Lung (tissue), 12 donors: ENCODE results near the gene PCDHA6. TPM values are rescaled to one million over a fixed set of nuclear protein-coding genes. Genes with fewer than 3 reads are reported as not detected.

ENCODE experiments used
- ATAC-seq: fragments of 200-7000 bp; cut with Tn5 transposase; one replicate; pipeline ENCODE4 v1.9.1; 2020; ENCODE audit warnings: moderate number of reproducible peaks; ENCODE audit not compliant: insufficient read depth, low FRiP score
- DNase-seq, 3 donors: peaks; one replicate each; pipeline ENCODE4 v3.0.0-alpha.2; 2013 to 2017
- H3K27ac ChIP-seq, 2 donors: one replicate each; pipeline ENCODE4 v1.5.1; 2013; ENCODE audit warnings: mild to moderate bottlenecking in 2 of 2, moderate library complexity in 2 of 2, control low read depth in 1 of 2, inconsistent platforms in 1 of 2, low read depth in 1 of 2, low read length in 1 of 2
- H3K27me3 ChIP-seq, 3 donors: one replicate each; pipeline ENCODE4 v1.5.1; 2013; ENCODE audit warnings: low read length in 2 of 3; ENCODE audit not compliant: control insufficient read depth in 3 of 3, insufficient read depth in 3 of 3
- H3K36me3 ChIP-seq, 4 donors: one replicate each; pipeline ENCODE4 v1.5.1; 2013; ENCODE audit warnings: low read length in 4 of 4, mild to moderate bottlenecking in 1 of 4, moderate library complexity in 1 of 4; ENCODE audit not compliant: control insufficient read depth in 4 of 4, insufficient read depth in 4 of 4
- H3K4me1 ChIP-seq, 5 donors: one replicate each; pipeline ENCODE4 v1.5.1; 2013; ENCODE audit warnings: low read length in 5 of 5, mild to moderate bottlenecking in 2 of 5, moderate library complexity in 1 of 5; ENCODE audit not compliant: control insufficient read depth in 5 of 5, insufficient read depth in 5 of 5
- H3K4me3 ChIP-seq: one replicate; pipeline ENCODE4 v1.5.1; 2013; ENCODE audit warnings: mild to moderate bottlenecking, control low read depth, moderate library complexity
- H3K9ac ChIP-seq, 2 donors: one replicate each; pipeline ENCODE4 v1.5.1; 2013; ENCODE audit warnings: low read length in 2 of 2, control low read depth in 1 of 2; ENCODE audit not compliant: insufficient read depth in 1 of 2
- H3K9me3 ChIP-seq, 4 donors: one replicate each; pipeline ENCODE4 v1.5.1; 2013; ENCODE audit warnings: low read length in 3 of 4, mild to moderate bottlenecking in 1 of 4, moderate library complexity in 1 of 4; ENCODE audit not compliant: control insufficient read depth in 4 of 4, insufficient read depth in 3 of 4
- WGBS, 2 donors: extraction: QIAGEN DNeasy Blood & Tissue Kit; methylation state at CpG; one replicate each; pipeline ENCODE4 v1.1.7; 2013; 5-methylcytosine and 5-hydroxymethylcytosine counted together
- polyA plus RNA-seq, 2 donors: library from polyadenylated mRNA; stranded (reverse); fragments of 200-250 nt; gene quantifications; one replicate each; pipeline ENCODE4 v1.2.1, GENCODE V29; 2013
- total RNA-seq, 2 donors: library from RNA; depleted of rRNA in 1 of 2; stranded (reverse); fragments of >200 nt in 1 of 2; gene quantifications; one replicate each; pipeline ENCODE4 v1.2.1, GENCODE V29; 2014 to 2021
- TF ChIP-seq, protein P1 (sequence below): IDR thresholded peaks from 2 replicates; pipeline ENCODE4 v1.5.1; 2012; ENCODE audit warnings: mild to moderate bottlenecking; ENCODE audit errors: control extremely low read depth, extremely low read depth
- donor health status: control.
- donor health status: control.
- donor health status: Bipolar disorder and iron deficiency.
- donor health status: healthy.
- donor health status: DM: yes; HTN: yes; CAD: no.

The PCDHA6 gene
- total and polyA plus RNA-seq, 4 donors: 0.11 to 0.92 (median 0.35) TPM

DNA sequence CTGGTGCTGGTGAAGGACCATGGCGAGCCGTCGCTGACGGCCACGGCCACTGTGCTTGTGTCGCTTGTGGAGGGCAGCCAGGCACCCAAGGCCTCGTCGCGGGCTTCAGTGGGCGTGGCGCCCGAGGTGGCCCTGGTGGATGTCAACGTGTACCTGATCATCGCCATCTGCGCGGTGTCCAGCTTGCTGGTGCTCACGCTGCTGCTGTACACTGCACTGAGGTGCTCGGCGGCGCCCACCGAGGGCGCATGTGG lies 30.2 kb downstream of the PCDHA6 start:
- WGBS, 2 donors: 55% methylated on average over 21 of the region's 22 CpGs; no CpG with 5 or more reads in 1 of the 2 donors
- Histone ChIP-seq H3K4me1 (no peaks in the 10 kb centered on the region), H3K4me3 (no peak overlapping the region), H3K9me3 (peaks cover 0 to 14% (median 4%) of the 10 kb centered on the region in 4 donors), H3K36me3 (no peaks in the 10 kb centered on the region), H3K9ac (no peak overlapping the region), H3K27me3 (peaks cover 0 to under 1% (median 0%) of the 10 kb centered on the region in 3 donors), H3K27ac (no peak overlapping the region)
- no peak for DNase-seq
- TF ChIP-seq, protein P1, sequence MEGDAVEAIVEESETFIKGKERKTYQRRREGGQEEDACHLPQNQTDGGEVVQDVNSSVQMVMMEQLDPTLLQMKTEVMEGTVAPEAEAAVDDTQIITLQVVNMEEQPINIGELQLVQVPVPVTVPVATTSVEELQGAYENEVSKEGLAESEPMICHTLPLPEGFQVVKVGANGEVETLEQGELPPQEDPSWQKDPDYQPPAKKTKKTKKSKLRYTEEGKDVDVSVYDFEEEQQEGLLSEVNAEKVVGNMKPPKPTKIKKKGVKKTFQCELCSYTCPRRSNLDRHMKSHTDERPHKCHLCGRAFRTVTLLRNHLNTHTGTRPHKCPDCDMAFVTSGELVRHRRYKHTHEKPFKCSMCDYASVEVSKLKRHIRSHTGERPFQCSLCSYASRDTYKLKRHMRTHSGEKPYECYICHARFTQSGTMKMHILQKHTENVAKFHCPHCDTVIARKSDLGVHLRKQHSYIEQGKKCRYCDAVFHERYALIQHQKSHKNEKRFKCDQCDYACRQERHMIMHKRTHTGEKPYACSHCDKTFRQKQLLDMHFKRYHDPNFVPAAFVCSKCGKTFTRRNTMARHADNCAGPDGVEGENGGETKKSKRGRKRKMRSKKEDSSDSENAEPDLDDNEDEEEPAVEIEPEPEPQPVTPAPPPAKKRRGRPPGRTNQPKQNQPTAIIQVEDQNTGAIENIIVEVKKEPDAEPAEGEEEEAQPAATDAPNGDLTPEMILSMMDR: no peak
- ATAC-seq: no peak

DNA sequence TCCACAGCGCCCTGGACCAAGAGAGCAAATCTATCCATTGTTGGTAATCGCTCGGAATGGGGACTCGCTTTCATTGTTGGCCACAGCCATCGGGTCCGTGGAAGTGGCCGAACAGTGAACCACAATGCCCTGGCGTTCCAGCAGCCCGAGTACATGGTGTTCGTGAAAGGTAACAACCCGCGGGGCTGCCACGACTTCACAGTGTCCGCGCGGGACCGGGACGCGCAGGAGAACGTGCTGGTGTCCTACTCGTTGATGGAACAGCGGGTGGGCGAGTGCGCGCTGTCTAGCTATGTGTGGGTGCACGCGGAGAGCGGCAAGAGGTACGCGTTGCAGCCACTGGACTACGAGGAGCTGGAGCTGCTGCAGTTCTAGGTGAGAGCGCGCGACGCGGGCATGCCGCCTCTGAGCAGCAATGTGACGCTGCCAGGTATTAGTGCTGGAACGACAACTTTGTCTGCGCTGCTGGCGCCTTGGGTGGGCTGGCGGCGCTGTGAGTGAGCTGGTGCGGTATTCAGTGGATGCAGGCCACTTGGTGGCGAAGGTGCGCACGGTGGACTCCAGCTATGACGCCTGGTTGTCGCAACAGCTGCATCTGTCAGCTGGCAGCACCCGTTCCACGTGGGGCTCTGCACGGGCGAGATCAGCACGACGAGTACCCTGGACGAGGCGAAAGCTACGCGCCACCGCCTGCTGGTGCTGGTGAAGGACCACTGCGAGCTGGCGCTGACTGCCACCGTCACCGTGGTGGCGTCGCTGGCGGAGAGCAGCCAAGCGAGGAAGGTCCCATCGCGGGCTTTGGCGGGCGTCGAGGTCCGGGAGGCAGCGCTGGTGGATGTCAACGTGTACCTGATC lies 34.9 kb downstream of the PCDHA6 start:
- Histone ChIP-seq H3K9ac (no peak overlapping the region), H3K36me3 (no peaks in the 10 kb centered on the region), H3K27me3 (peaks cover 0 to 3% (median 0%) of the 10 kb centered on the region in 3 donors), H3K4me3 (no peak overlapping the region), H3K9me3 (peaks cover 0 to 18% (median 2%) of the 10 kb centered on the region in 4 donors), H3K4me1 (no peaks in the 10 kb centered on the region), H3K27ac (no peak overlapping the region)
- no peak for ATAC-seq
- WGBS, 2 donors: 43 to 49% methylated on average over 76 of the region's 76 CpGs
- DNase-seq: no peak
- TF ChIP-seq, protein P1: no peak

DNA sequence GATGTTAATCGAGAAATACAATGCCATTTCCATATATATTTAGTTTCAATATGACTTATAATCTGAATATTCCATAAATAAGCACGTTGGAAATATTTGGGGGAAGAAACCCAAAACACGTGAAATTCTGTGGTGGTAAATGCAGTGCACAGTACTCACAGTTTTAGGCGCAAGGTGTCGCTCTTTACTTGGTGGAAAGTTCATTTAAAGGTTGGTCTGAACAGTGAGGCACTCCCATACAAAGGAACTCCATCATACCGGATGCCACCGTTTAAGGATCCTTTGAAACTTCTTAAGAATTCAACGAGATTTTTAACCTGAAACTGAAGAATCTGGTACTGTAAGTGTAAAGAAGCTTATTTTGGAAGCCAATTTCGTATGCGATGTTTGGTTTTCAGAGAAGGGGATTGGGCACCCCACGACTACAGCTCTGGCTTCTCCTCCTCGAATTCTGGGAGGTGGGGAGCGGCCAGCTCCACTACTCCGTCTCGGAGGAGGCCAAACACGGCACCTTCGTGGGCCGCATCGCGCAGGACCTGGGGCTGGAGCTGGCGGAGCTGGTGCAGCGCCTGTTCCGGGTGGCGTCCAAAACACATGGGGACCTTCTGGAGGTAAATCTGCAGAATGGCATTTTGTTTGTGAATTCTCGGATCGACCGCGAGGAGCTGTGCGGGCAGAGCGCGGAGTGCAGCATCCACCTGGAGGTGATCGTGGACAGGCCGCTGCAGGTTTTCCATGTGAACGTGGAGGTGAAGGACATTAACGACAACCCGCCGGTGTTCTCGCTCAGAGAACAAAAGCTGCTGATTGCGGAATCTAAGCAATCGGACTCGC lies 41.2 kb downstream of the PCDHA6 start, which contains the start of gene PCDHA11:
PCDHA11 (plus strand) TSS at position 237 of the 834 bp plus-strand sequence; CDS start at position 384, 147 bp downstream.
- Histone ChIP-seq H3K4me1 (peaks cover 0 to 1% (median 0%) of the 10 kb centered on the region in 5 donors), H3K9me3 (peaks cover 0 to 26% (median 3%) of the 10 kb centered on the region in 4 donors), H3K4me3 (no peak within 1 kb of the TSS), H3K36me3 (no peaks in the 10 kb centered on the region), H3K27me3 (peaks cover 0 to 6% (median 0%) of the 10 kb centered on the region in 3 donors), H3K27ac (no peak within 1 kb of the TSS), H3K9ac (no peak within 1 kb of the TSS)
- peak in 2 of 3 donors; percentile 23 to 29 for DNase-seq
- TF ChIP-seq, protein P1: no peak
- no peak for ATAC-seq
- WGBS, 2 donors: 15% methylated on average over 41 of the region's 41 CpGs
